Right lobe of liver (tissue), 4 donors: ENCODE results near the gene NIPBL.

ENCODE experiments used
- CTCF ChIP-seq, 4 donors: fragments of 200-600 bp in 3 of 4; fragments of 450-650 bp in 1 of 4; IDR thresholded peaks; one replicate each; pipeline versions ENCODE4 v1.5.1 to v1.8.0; 2016 to 2022; ENCODE audit warnings: antibody characterized with exemption in 4 of 4, mild to moderate bottlenecking in 2 of 4
- POLR2A ChIP-seq: fragments of 450-650 bp; IDR thresholded peaks from one replicate; pipeline ENCODE4 v1.6.1; 2017; ENCODE audit warnings: antibody characterized with exemption, mild to moderate bottlenecking
- donor health status: DM: no; HTN: no; CAD: no.
- donor health status: DM: no; HTN: no; CAD: no.
- donor health status: DM: no; HTN: yes; CAD: no.

DNA sequence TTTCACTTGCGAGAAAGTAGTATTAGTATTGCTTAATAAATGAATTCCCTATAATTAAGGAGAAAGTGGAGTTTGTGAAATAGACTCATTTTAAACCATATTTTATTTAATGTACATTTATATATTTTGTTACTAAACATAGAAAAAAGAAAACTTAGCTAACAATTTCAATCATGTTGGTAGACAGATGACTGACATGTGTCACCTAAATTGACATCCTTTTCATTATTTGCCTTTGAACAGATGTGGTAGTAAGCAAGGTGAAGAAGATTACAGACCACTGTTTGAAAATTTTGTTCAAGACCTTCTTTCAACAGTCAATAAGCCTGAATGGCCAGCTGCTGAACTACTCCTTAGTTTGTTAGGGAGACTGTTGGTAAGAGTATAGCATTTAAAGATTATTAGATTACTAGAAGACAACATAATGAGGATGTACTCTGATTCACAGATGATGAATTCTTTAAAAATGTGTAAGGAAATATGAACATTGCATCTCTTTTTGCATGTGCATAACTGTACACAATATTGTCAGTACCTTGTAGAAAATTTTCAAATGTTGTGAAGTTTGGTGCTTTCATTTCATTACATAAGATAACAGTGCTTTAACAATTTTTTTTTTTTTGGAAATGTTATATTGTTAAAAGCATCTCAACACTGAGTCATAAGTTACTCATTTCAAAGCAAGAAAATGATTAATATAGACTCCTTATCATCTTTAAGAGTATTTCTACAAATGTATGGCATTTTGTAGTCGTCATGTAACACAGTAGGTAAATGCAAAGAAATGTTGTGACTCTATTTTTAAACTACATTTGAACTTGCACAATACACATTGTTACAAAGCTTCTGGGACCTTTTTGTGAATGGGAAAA, 139.5 kb downstream of the NIPBL start:
- TF ChIP-seq CTCF (IDR thresholded peaks at IDR 0.05) (no peak), POLR2A (no peak)
